Adrenal gland (tissue), 5 donors: Measurements from ENCODE around the gene CA14.

Experiments
- POLR2A ChIP-seq, 2 donors: fragments of 450-650 bp; IDR thresholded peaks; one replicate each; pipeline ENCODE4 v1.6.1; 2017; ENCODE audit warnings: antibody characterized with exemption in 2 of 2, mild to moderate bottlenecking in 2 of 2, moderate library complexity in 1 of 2
- TF ChIP-seq, protein P1 (sequence below), 6 experiments: fragments of 450-650 bp in 4 of 6; fragments of 200-600 bp in 2 of 6; sonication (generic) in 1 of 6; IDR thresholded peaks; 1 replicate in 5 of 6; 2 replicates in 1 of 6; pipeline versions ENCODE4 v1.5.1 to v1.8.0; 2016 to 2021; ENCODE audit warnings: antibody characterized with exemption in 6 of 6, mild to moderate bottlenecking in 2 of 6, moderate library complexity in 1 of 6
- donor health status: DM: no; HTN: no; CAD: no.

DNA sequence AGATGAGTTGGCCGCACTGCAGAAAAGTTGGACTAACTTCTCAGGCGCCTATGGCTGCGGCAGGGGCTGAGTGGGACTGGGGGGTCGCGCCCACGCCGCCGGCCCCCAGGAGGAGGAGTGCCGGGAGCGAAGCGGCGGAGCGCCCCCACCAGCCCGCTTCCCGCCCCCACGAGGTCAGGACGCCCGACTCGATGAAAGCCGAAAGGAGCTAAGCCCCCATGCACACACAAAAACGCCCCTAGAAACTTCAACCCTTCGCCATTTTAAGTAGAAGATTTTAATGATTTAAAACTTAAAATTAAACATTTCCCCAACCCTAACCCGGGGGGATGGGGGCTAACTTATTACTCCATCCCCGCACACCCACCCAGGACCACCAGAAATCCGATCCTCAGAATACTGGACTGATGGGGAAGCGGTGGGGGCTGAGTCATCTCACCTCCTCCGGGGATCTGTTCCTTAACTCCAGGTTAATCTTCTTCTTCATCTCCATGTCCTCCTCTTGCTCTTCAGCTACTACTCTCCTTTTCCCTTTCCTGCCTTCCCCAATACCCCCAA lies 22.2 kb upstream of the CA14 start:
- TF ChIP-seq, protein P1, sequence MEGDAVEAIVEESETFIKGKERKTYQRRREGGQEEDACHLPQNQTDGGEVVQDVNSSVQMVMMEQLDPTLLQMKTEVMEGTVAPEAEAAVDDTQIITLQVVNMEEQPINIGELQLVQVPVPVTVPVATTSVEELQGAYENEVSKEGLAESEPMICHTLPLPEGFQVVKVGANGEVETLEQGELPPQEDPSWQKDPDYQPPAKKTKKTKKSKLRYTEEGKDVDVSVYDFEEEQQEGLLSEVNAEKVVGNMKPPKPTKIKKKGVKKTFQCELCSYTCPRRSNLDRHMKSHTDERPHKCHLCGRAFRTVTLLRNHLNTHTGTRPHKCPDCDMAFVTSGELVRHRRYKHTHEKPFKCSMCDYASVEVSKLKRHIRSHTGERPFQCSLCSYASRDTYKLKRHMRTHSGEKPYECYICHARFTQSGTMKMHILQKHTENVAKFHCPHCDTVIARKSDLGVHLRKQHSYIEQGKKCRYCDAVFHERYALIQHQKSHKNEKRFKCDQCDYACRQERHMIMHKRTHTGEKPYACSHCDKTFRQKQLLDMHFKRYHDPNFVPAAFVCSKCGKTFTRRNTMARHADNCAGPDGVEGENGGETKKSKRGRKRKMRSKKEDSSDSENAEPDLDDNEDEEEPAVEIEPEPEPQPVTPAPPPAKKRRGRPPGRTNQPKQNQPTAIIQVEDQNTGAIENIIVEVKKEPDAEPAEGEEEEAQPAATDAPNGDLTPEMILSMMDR (IDR thresholded peaks at IDR 0.05): no peak
- TF ChIP-seq POLR2A (IDR thresholded peaks at IDR 0.05): no peak
